Measurements from ENCODE around the gene SMAD2. TPM values are rescaled to one million over a fixed set of nuclear protein-coding genes. Genes with fewer than 3 reads are reported as not detected.

Gene SMAD2
- total RNA-seq, 1 experiment from 2014 or later: 25.5 TPM

- no peak for TF ChIP-seq EZH2phosphoT487 (IDR thresholded peaks at IDR 0.05; ENCODE audit: borderline replicate concordance, low read length)
- Histone ChIP-seq H3K36me3 (ENCODE audit: low read depth, low read length) (no peaks in the 10 kb centered on the region), H3K4me3 (ENCODE audit: low read length) (no peak overlapping the region), H3K9me3 (ENCODE audit: low read length) (no peaks in the 10 kb centered on the region), H3K4me1 (ENCODE audit: insufficient read depth, low read length) (no peaks in the 10 kb centered on the region), H2AFZ (ENCODE audit: low read length) (no peak overlapping the region), H4K20me1 (ENCODE audit: low read length) (no peaks in the 10 kb centered on the region), H3K27me3 (ENCODE audit: low read length) (no peaks in the 10 kb centered on the region), H3K79me2 (ENCODE audit: low read length) (no peaks in the 10 kb centered on the region), H3K9ac (ENCODE audit: low read length) (no peak overlapping the region), H3F3A (ENCODE audit: low read length, unreplicated experiment) (no peaks in the 10 kb centered on the region), H3K4me2 (ENCODE audit: low read length) (no peak overlapping the region), H3K27ac (ENCODE audit: low read length) (no peak overlapping the region), H3K9me2 (replicated peaks; ENCODE audit: low read length) (no peaks in the 10 kb centered on the region)
- ATAC-seq (no peak), DNase-seq (no peak)
- intact Hi-C loops (cut with micrococcal nuclease): no loop called here
- no TSS peak for BruUV-seq (replicated peaks)
- POLR2A ChIA-PET (ENCODE audit: unreplicated experiment): no interaction called here
- CTCF ChIA-PET: no interaction called here
These were observed 92.1 kb downstream of the SMAD2 start for GRCh38 chr18:47838396-47838795.

- Histone ChIP-seq H3K27me3 (ENCODE audit: low read length) (no peaks in the 10 kb centered on the region), H4K20me1 (ENCODE audit: low read length) (no peaks in the 10 kb centered on the region), H3K9me2 (replicated peaks; ENCODE audit: low read length) (no peaks in the 10 kb centered on the region), H3F3A (ENCODE audit: low read length, unreplicated experiment) (no peaks in the 10 kb centered on the region), H3K27ac (ENCODE audit: low read length) (no peak overlapping the region), H3K4me2 (ENCODE audit: low read length) (no peak overlapping the region), H3K36me3 (ENCODE audit: low read depth, low read length) (no peaks in the 10 kb centered on the region), H3K4me3 (ENCODE audit: low read length) (no peak overlapping the region), H3K4me1 (ENCODE audit: insufficient read depth, low read length) (no peaks in the 10 kb centered on the region), H3K79me2 (ENCODE audit: low read length) (no peaks in the 10 kb centered on the region), H2AFZ (ENCODE audit: low read length) (no peak overlapping the region), H3K9me3 (ENCODE audit: low read length) (no peaks in the 10 kb centered on the region), H3K9ac (ENCODE audit: low read length) (no peak overlapping the region)
- no peak for DNase-seq
- ChIA-PET POLR2A (ENCODE audit: unreplicated experiment) (no interaction called here), CTCF (no interaction called here)
- intact Hi-C loops (cut with micrococcal nuclease): no loop called here
- no peak for ATAC-seq
- no peak for TF ChIP-seq EZH2 (IDR thresholded peaks at IDR 0.05; ENCODE audit: low read length, unreplicated experiment)
- TF ChIP-seq EZH2phosphoT487 (IDR thresholded peaks at IDR 0.05; ENCODE audit: borderline replicate concordance, low read length): no peak
- TF ChIP-seq CTCF (conservative IDR thresholded peaks at IDR 0.05; ENCODE audit: low read depth, low read length): no peak
- no TSS peak for BruUV-seq (replicated peaks)
These were observed 98.1 kb downstream of the SMAD2 start for GRCh38 chr18:47832348-47832747.

GRCh38 chr18:47831351-47831750, 99.1 kb downstream of the SMAD2 start:
- H3K9me2 ChIP-seq (replicated peaks; ENCODE audit: low read length): no peaks in the 10 kb centered on the region
- ChIA-PET CTCF (no interaction called here), POLR2A (ENCODE audit: unreplicated experiment) (no interaction called here)
- no peak overlapping the region for H2AFZ ChIP-seq (ENCODE audit: low read length)
- H3K9me3 ChIP-seq (ENCODE audit: low read length): no peaks in the 10 kb centered on the region
- intact Hi-C loops (cut with micrococcal nuclease): no loop called here
- H3F3A ChIP-seq (ENCODE audit: low read length, unreplicated experiment): no peaks in the 10 kb centered on the region
- no peaks in the 10 kb centered on the region for H3K4me1 ChIP-seq (ENCODE audit: insufficient read depth, low read length)
- no peak for DNase-seq
- H3K4me2 ChIP-seq (ENCODE audit: low read length): no peak overlapping the region
- no TSS peak for BruUV-seq (replicated peaks)
- H3K4me3 ChIP-seq (ENCODE audit: low read length): no peak overlapping the region
- H3K36me3 ChIP-seq (ENCODE audit: low read depth, low read length): no peaks in the 10 kb centered on the region
- H4K20me1 ChIP-seq (ENCODE audit: low read length): no peaks in the 10 kb centered on the region
- no peaks in the 10 kb centered on the region for H3K27me3 ChIP-seq (ENCODE audit: low read length)
- no peak overlapping the region for H3K9ac ChIP-seq (ENCODE audit: low read length)
- H3K79me2 ChIP-seq (ENCODE audit: low read length): no peaks in the 10 kb centered on the region
- H3K27ac ChIP-seq (ENCODE audit: low read length): no peak overlapping the region
- no peak for ATAC-seq
- TF ChIP-seq EZH2 (IDR thresholded peaks at IDR 0.05; ENCODE audit: low read length, unreplicated experiment): no peak
- no peak for TF ChIP-seq CTCF (conservative IDR thresholded peaks at IDR 0.05; ENCODE audit: low read depth, low read length)
